HG02981 (cell line): ENCODE measurements around the gene TOLLIP.
"Not testable (repeated sequence)": the region's sequence is repeated elsewhere in the genome, so short reads cannot be mapped to it uniquely, and the experiment has no call there.

Source experiments
- ATAC-seq: cut with Tn5 transposase; IDR thresholded peaks from one replicate; pipeline ENCODE4 v1.9.1; 2021; ENCODE audit warnings: mild to moderate bottlenecking, moderate library complexity; ENCODE audit not compliant: unreplicated experiment

The TOLLIP gene

DNA sequence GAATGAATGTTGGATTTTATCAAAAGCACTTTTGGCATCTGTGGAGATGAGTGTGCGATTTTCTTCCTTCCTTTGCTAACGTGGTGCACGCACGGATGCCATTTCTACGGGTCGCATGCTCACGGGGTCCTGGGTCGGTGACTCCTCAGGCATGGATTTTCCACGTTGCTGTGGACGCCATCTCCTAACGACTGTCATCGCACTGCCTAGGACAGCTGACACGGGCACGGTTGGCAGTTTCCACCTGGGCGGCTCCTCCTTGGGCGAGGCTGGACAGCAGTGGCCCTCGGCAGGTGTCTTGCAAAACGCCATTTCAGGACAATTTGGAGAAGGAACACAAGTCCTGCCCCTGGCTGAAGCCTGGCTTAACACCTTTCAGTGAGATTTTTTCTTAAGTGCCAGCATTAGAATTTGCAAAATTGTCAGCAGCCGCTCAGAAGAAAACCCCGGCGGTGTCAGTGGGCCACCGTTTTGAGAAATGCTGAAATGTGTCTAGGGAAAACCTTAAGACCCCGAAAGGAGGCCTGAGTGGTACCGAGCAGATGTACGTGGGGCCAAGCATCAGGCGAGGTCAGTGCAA is 34.7 kb upstream of the TOLLIP start:
- no peak for ATAC-seq

DNA sequence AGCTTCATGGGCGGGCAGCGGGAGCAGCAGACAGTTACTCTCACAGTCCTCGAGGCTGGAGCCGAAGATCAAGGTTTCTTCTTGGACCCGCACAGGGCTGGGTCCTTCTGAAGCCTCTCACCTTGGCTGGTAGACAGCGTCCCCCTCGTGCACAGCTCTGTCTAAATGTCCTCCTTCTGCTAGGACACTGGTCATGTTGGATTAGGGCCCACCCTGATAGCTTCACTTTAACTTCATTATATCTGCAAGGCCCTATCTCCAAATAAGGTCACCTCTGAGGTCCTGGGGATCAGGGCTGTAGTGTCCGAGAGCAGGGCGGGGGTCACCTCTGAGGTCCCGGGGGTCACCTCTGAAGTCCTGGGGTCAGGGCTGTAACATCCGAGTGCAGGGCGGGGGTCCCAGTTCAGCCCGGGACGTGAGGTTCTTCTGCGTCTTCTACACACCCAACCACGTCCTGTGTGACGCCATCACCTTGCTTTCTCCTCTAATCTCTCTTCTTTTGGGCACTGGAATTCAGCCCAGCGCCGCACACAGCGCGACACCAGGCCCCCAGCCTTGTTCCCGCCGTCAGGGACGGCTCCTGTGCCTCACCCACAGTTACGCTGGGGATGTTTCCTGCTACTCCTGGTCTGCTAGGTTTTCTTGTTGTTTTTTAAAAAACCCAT is 34.1 kb upstream of the TOLLIP start:
- ATAC-seq, result no peak

DNA sequence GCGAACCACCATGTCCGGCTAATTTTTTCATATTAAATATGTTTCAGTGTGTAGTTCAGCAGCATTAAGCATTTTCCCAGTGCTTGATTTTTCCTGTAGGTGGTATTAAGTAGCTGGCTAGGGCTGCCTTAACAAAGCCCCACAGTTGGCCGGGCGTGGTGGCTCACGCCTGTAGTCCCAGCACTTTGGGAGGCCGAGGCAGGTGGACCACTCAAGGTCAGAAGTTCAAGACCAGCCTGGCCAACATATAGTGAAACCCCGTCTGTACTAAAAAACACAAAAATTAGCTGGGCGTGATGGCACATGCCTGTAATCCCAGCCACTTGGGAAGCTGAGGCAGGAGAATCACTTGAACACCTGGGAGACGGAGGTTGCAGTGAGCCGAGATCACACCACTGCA is 33.5 kb upstream of the TOLLIP start:
- no peak for ATAC-seq

DNA sequence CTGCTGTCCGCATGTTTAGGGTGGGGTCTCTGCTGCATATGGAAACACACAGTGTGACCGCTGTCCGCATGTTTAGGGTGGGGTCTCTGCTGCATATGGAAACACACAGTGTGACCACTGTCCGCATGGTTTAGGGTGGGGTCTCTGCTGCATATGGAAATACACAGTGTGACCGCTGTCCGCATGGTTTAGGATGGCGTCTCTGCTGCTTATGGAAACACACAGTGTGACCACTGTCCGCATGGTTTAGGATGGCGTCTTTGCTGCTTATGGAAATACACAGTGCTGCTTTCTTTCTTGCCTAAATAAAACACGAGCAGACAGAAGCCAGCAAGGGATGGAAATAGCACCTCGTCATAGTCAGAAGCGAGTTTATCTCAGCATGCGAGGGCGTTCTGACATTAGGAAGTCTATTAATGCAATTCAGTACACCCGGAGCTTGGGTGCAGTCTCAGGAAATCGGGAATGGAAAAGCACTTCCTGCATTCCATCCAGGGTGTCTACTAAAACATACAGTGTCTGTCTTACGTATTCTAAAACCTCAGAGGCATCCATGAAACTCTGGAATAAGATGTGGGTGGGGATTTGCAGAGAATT is 32.6 kb upstream of the TOLLIP start:
- ATAC-seq, result no peak

DNA sequence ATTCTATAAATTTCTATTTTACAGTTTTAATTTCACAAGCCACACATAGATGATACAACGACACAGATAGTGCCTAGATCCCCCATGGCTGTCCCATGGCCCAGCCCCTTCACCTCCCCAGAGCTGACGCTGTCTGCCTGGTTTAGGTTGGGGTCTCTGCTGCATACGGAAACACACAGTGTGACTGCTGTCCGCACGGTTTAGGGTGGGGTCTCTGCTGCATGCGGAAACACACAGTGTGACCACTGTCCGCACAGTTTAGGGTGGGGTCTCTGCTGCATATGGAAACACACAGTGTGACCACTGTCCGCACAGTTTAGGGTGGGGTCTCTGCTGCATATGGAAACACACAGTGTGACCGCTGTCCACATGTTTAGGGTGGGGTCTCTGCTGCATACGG is 31.8 kb upstream of the TOLLIP start:
- not testable (repeated sequence) for ATAC-seq

DNA sequence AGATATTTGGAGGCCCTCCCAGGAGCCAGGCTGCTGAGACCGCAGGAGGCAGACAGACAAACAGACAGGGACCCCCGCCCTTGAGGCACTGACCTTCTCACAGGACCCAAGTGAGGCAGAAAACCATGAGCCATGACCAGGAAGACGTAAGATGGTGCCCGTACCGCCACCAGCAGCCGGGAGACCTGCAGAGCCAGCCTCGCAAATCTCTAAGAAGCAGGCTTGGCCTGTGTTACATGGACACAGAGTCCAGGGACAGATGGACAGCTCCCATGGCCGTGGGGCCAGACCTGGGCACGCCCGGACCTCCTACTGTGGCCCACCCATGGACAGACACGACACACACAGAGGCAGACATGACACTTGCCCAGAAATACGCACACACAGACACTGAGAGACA is 30.7 kb upstream of the TOLLIP start:
- ATAC-seq, result no peak

DNA sequence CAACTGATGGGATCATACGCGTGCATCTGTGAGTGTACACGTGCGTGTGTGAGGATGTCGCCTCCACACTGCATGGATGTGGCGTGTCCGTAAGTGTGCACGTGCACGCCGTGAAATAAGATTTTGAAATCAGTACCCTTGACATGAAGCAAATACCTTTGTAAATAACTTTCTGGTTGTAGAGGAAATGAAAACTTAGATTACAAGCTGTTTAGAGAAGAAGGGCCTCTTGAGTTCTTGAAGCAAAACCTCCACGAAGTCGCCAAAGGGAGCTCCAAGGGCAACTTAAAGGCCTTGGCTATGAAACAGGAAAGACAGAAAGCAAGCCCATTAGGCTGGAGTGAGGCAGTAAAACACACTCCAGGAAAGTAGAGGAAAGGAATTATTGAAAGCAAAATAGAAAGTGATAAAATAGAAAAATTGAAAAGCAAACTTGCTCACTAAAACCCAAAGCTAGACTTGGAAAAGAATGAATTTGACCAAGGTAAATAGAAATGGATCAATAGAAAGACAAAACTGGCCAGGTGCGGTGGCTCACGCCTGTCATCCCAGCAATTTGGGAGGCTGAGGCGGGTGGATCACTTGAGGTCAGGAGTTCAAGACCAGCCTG is 29.7 kb upstream of the TOLLIP start:
- no peak for ATAC-seq

DNA sequence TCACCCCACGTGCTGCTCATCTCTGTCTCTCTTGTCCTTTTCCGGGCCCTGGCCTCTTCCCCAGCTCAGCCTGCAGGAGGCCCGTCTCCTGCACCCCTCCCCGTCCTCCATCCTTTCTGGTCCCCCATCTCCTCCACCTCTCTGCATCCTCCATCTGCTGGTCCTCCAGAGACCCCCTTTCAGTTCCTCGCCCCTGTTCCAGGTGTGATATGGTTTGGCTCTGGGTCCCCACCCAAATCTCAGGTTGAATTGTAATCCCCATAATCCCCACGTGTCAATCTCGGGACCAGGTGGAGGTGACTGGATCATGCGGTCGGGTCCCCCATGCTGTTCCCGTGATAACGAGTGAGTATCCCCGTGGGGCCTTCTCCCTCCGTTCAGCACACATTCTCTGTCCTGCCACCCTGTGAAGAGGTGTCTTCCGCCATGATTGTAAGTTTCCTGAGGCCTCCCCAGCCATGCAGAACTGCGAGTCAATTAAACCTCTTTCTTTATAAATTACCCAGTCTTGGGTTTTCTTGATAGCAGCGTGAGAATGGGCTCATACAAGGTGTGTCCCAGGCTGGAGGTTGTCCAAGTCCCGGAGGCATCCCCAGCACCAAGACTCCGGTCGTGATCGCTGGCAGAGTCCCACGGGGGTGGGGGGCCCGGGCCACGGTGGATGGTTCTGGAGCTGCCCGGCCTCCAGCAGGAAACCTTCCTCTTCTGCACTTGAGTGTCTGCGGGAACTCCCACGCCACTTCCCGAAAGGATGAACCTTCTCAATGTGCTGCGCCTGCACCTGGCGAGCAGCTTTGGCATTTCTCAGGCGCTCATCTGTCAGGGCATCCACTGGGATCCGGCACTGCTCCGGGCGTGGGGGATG is 29.0 kb upstream of the TOLLIP start:
- no peak for ATAC-seq

DNA sequence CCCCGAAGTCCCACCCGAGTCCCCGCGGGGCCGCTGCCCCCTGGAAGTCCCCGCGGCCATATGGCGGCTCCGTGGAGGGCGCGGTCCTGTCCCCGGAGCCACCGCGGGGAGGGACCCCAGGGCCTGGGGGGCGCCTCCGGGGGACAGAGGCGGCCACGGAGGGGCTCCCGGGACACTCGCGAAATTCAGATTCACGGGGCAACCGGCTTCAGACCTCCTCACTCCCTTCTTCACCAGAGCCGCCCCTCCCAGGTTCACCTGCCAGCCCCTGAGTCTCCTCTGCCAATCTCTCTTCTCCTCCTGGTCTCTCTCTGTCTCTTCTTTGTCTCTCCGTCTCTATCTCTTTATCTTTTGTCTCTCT is 28.2 kb upstream of the TOLLIP start:
- no peak for ATAC-seq

DNA sequence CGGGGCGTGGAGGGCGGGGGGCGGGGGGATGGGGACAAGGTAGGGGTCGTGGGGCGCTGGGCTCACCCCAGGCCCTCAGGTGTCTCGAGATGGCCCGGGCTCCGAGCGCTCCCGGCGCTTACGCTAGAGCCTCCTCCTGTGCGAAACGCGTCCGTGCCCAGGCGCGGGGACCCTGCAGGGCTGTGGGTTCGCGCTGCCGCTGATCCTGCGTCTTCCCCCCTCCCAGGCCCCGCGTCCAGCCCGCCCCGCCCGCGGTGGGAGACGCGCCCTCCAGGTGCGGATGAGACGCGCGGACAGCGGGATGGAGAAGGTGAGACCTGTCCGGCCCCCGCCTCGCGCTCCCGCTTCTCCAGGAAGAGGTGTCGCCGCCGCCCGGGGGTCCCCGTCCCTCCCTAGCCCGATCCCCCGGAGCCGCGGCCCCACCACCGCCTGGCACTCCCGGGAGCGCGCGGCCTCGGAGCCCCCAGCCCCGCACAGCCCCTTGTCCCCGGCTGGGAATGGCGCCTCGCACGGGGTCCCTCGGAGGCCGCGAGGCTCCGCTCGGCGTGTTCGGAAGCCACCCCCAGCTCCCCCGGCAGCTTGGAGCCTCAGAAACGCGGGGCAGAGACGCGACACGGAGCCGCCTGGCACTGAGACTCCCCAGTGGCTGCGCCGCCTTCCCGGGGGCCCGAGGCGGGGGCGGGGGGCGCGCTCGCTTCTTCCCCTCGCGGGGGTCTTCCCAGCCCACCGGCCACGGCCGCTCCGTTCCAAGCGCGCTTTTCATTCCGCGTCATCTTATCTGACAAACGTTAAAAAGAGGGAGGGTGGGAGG is 27.6 kb upstream of the TOLLIP start:
- no peak for ATAC-seq

DNA sequence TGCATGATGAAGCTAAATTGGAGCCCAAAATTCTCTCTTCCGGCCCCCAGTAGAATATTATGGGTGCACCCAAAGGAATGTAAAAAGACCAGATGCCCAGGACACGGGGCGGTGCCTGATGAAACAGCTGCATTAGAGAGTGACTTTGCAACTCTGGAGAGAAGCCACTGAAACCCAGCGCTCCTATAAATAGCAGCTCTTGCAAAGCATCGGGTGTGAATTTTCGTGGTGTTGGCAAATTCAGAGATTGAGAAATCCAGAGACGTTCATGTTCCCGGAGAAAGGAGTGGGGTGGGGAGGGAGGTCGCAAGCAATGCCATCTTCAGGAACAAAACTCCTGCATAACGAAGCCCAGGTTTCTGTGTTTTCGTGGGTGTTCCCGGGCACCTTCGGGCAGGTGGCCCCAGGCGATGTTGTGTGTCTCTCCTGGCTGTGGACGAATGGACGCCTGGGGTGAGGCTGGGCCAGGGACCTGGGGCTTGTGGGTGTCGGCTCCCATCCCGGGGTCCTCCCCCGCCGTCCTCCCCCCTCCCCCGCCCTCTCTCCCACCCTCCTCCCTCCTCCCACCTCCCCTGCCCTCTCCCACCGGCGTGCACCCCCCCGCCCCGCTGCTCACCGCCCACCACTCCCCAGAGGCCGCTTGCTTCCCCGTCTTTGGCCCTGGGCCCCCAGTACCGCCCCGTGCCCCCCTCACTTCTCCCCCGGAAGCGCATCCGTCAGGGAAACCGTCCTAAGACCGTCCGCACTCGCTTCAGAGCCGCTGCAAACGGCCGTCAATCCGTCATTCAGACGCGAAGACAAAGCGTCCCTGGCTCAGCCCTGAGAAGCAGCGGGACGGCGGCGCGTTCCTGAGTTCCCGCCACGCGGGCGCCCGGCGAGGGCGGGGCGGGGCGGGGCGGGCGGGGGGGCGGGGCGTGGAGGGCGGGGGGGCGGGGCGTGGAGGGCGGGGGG is 26.7 kb upstream of the TOLLIP start:
- no peak for ATAC-seq

DNA sequence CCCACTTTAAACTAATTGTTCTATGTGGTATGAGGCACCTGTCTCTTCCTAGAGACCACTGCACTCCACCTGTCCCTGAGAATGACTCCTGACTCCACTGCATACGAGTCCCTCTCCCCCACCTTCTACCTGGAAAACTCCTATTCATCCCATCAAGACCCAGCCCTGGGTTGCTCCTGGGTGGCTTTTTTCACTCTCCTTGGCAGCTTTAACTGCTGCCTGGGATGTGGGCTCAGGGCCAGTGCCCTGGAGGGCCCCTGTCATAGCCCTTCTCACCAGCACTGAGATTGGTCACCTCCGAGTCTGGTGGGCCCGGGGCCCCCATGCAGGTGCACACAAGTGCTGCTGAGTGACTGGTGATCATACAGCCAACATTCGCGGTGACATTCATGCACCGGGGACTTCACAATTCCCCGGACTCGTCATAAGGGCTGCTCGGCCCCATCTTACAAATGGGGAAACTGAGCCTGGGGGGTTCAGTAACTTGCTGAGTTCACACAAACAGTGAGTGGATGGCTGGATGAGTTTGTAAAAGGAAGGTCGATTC is 25.9 kb upstream of the TOLLIP start:
- no peak for ATAC-seq

DNA sequence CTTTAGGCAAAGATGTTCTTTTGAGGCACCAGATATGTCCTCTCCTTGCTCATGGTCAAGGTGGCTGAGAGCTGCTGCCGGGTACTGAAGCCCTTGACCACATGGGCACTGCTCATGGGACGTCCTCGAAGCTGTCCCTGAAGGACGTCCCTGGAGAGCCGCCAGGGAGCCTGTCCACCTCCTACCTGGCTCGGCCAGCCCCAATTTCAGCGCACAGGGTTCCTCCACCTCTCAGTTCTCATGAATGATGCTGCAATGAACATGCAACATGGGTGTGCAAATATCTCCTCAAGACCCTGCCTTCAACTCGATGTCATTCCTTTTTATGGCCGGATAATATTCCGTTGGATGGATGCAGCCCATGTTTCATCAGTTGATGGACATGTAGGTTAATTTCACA is 24.4 kb upstream of the TOLLIP start:
- ATAC-seq, result no peak

DNA sequence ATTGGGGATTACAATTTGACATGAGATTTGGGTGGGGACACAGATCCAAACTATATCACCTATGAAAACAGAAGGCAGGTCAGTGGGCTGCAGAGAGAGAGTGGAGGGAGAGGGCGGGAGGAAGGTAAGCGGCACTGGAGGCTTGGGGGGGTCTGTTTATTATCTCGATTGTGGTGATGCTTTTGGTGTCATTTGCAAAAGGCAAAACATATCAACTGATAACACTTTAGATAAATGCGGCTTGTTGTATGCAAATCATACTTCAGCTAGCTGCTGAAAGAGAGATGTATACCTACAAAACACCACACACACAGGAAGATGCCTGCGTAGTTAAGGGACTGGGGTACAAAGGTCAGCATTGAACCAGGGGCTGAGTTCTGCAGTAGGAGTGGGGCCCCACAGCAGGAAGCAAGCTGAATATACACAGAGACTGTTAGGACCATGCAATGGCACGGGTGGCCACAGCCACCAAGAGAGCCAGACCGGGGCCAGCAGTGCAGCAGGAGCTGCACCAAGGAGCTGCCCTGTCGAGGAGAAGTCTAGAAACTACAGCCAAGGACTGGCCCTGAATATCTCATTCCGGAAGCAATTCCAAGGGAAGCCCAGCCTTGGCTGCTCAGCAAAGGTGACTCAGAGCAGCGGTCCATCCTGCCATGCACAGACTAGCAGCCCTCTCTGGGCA is 23.8 kb upstream of the TOLLIP start:
- no peak for ATAC-seq

DNA sequence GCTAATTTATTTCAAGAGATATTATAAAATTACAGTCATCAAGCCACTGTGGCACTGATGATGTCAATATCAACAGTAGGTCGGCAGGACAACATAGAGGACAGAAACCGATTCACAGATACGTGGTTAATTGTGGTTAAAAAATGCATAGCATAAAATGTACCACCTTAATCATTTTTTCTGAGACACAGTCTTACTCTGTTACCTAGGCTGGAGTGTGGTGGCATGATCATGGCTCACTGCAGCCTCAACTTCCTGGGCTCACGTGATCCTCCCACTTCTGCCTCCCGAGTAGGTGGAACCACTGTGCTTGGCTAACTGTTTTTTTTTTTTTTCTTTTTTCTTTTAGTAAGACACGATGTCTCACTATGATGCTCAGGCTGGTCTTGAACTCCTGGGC is 21.0 kb upstream of the TOLLIP start:
- ATAC-seq, result no peak

DNA sequence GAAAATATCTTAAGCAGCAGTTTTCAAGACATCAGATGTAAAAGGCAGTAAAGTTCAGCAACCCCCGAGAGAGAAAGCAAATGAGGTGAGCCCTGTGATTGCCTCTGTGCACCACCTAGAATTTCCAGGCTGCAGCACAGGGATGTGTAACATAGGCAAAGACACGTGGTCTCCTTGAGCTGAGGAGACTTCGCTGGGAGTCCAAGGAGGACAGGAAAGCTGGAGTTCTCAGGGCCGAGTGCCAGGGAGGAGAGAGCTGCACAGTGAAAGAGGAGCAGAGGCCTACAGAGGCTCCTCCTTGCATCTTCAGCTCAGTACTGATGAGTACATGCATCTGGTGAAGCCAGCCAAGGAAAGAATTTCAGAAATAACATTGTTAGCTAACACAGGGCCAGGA is 17.6 kb upstream of the TOLLIP start:
- ATAC-seq, result no peak

DNA sequence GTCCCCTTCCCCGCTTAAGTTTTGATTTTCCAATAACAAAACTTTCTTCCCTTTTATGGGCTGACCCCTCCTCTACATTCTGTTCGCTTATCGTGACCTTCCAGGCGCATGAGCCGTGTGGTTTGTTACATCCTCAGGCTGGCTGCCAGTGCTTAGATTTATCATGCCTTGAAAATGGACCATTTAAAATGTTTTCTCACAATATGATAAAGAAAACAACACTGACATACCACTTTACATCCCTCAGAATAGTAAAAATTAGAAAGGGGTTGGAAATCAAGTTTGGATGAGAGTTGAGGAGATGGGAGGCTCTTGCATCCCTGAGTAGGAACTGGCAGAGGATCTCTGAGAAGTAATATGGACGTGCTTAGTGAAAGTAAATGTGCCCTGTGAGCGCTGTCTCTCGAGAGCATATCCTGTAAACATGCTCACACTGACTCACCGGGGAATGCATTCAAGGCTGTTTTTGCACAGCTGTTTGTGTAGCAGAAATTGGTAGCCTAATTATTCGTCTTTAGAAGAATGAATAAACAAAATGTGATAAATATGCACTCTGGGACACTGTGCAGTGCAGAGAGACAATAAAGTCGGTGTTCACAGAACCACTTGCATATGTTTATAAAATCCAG is 17.1 kb upstream of the TOLLIP start:
- no peak for ATAC-seq

DNA sequence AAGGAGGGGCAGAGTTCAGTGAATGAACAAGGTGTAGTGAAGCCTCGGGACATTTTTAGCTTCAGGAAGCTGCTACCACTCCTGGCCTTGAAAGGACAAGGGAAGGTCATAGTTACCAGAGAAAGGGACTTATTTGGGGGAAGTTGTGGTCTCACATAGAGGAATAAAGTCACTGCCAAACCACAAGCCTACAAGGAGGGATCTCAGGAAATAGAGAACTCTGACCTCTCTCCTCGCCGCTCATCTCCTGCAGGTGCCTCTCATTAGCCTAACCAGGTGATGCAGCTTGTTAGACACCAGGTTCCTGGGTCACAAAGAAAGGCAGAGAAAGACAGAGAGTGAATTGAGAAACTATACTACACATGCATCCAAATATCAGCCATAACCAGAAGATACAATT is 14.3 kb upstream of the TOLLIP start:
- no peak for ATAC-seq
